GM23338 (cell line): ENCODE data around the gene DMRT2. TPM values are rescaled to one million over a fixed set of nuclear protein-coding genes. Genes with fewer than 3 reads are reported as not detected.

ENCODE experiments used
- ATAC-seq: fragments of 200-7000 bp; cut with Tn5 transposase; 3 replicates; pipeline ENCODE4 v1.9.1; 2020
- DNase-seq: peaks from one replicate; pipeline ENCODE4 v3.0.0-alpha.2; 2015; ENCODE audit warnings: low spot score
- H2AFZ ChIP-seq: fragments of 200-600 bp; sonication (generic); 2 replicates; pipeline ENCODE4 v1.8.0; 2016; ENCODE audit warnings: antibody characterized with exemption, mild to moderate bottlenecking, moderate library complexity
- H3F3A ChIP-seq: fragments of 200-600 bp; sonication (generic); replicated peaks from 2 replicates; pipeline ENCODE4 v1.8.0; 2017; ENCODE audit warnings: antibody characterized with exemption, mixed run types, low read depth
- H3K27ac ChIP-seq: fragments of 200-600 bp; sonication (generic); 2 replicates; pipeline ENCODE4 v1.6.1; 2016; ENCODE audit warnings: low read depth
- H3K27me3 ChIP-seq: fragments of 200-600 bp; sonication (generic); 2 replicates; pipeline ENCODE4 v1.8.0; 2016; ENCODE audit warnings: mild to moderate bottlenecking, mixed run types, moderate library complexity; ENCODE audit not compliant: insufficient read depth
- H3K36me3 ChIP-seq: fragments of 200-600 bp; sonication (generic); 2 replicates; pipeline ENCODE4 v1.8.0; 2016; ENCODE audit warnings: mild to moderate bottlenecking; ENCODE audit not compliant: insufficient read depth
- H3K4me1 ChIP-seq: fragments of 200-600 bp; sonication (generic); 2 replicates; pipeline ENCODE4 v1.8.0; 2016; ENCODE audit warnings: mild to moderate bottlenecking, moderate library complexity; ENCODE audit not compliant: insufficient read depth
- H3K4me2 ChIP-seq: fragments of 200-600 bp; sonication (generic); 2 replicates; pipeline ENCODE4 v1.7.1; 2017; ENCODE audit warnings: mixed run types
- H3K4me3 ChIP-seq: fragments of 200-600 bp; sonication (generic); 2 replicates; pipeline ENCODE4 v1.6.1; 2016; ENCODE audit warnings: mixed run types
- H3K79me2 ChIP-seq: fragments of 200-600 bp; sonication (generic); replicated peaks from 2 replicates; pipeline ENCODE4 v1.8.0; 2017; ENCODE audit warnings: mild to moderate bottlenecking; ENCODE audit not compliant: insufficient read depth
- H3K9me2 ChIP-seq: fragments of 200-600 bp; sonication (generic); 2 replicates; pipeline ENCODE4 v1.8.0; 2017; ENCODE audit not compliant: insufficient read depth
- H4K20me1 ChIP-seq: fragments of 200-600 bp; sonication (generic); replicated peaks from 2 replicates; pipeline ENCODE4 v1.8.0; 2017; ENCODE audit warnings: mild to moderate bottlenecking; ENCODE audit not compliant: insufficient read depth
- H3K27ac Mint-ChIP-seq: 2 replicates; pipeline ENCODE4 v1.8.0; 2020; ENCODE audit warnings: inconsistent platforms, mild to moderate bottlenecking, moderate library complexity, mixed read lengths
- H3K27me3 Mint-ChIP-seq: 3 replicates; pipeline ENCODE4 v1.8.0; 2022; ENCODE audit warnings: low read depth, mild to moderate bottlenecking, moderate library complexity, mixed read lengths, inconsistent platforms; ENCODE audit not compliant: insufficient read depth, poor library complexity
- H3K36me3 Mint-ChIP-seq: 3 replicates; pipeline ENCODE4 v1.8.0; 2021; ENCODE audit warnings: low read depth, mild to moderate bottlenecking, inconsistent platforms, moderate library complexity, mixed read lengths
- H3K4me1 Mint-ChIP-seq: 3 replicates; pipeline ENCODE4 v1.8.0; 2020; ENCODE audit warnings: mild to moderate bottlenecking, inconsistent platforms, mixed read lengths
- H3K4me3 Mint-ChIP-seq: 3 replicates; pipeline ENCODE4 v1.8.0; 2021; ENCODE audit warnings: moderate library complexity, mild to moderate bottlenecking, inconsistent platforms, mixed read lengths
- H3K9me3 Mint-ChIP-seq: 3 replicates; pipeline ENCODE4 v1.8.0; 2020; ENCODE audit warnings: moderate library complexity, mild to moderate bottlenecking, inconsistent platforms, mixed read lengths
- CREB1 ChIP-seq: fragments of 250-450 bp; sonication (Bioruptor Pico); IDR thresholded peaks from 2 replicates; pipeline ENCODE4 v1.5.0; 2020; ENCODE audit warnings: low read depth, mild to moderate bottlenecking, moderate library complexity
- CTCF ChIP-seq, 2 experiments: fragments of 200-600 bp in 1 of 2; sonication (generic) in 1 of 2; conservative IDR thresholded peaks; 2 replicates each; pipeline versions ENCODE4 v1.5.1 to v1.6.1; 2016 to 2017; ENCODE audit warnings: antibody characterized with exemption in 2 of 2, low read depth in 2 of 2, mild to moderate bottlenecking in 2 of 2, moderate library complexity in 1 of 2
- ETS1 ChIP-seq: IDR thresholded peaks from 2 replicates; pipeline ENCODE4 v1.6.1; 2016; ENCODE audit warnings: antibody characterized with exemption
- EZH2 ChIP-seq: fragments of 200-600 bp; sonication (generic); IDR thresholded peaks from one replicate; pipeline ENCODE4 v1.8.0; 2017; ENCODE audit warnings: antibody characterized with exemption, mild to moderate bottlenecking, low read depth; ENCODE audit not compliant: unreplicated experiment
- EZH2phosphoT487 ChIP-seq: fragments of 200-600 bp; sonication (generic); IDR thresholded peaks from one replicate; pipeline ENCODE4 v1.8.1; 2018; ENCODE audit warnings: antibody characterized with exemption; ENCODE audit not compliant: unreplicated experiment
- JUNB ChIP-seq: IDR thresholded peaks from one replicate; pipeline ENCODE4 v1.6.1; 2016; ENCODE audit warnings: antibody characterized with exemption; ENCODE audit not compliant: unreplicated experiment
- NANOG ChIP-seq: IDR thresholded peaks from 2 replicates; pipeline ENCODE4 v1.6.1; 2016; ENCODE audit warnings: antibody characterized with exemption, borderline replicate concordance
- POLR2AphosphoS5 ChIP-seq: IDR thresholded peaks from 2 replicates; pipeline ENCODE4 v1.6.1; 2016; ENCODE audit warnings: antibody characterized with exemption, low read depth
- STAT1 ChIP-seq: IDR thresholded peaks from one replicate; pipeline ENCODE4 v1.6.1; 2016; ENCODE audit warnings: antibody characterized with exemption; ENCODE audit not compliant: unreplicated experiment
- ZNF462 ChIP-seq: fragments of 250-450 bp; sonication (Bioruptor Pico); IDR thresholded peaks from 2 replicates; pipeline ENCODE4 v1.5.0; 2020; ENCODE audit warnings: mild to moderate bottlenecking, moderate library complexity
- polyA plus RNA-seq: library from polyadenylated mRNA; unstranded; fragments of >200 nt; fragmentation: Nextera tagmentation; extraction: Ambion mirVana; gene quantifications from 2 replicates; pipeline ENCODE4 v1.2.1, GENCODE V29; 2016
- total RNA-seq: library from RNA; depleted of rRNA; stranded (reverse); fragments of >200 nt; shearing (Covaris generic); gene quantifications from 2 replicates; pipeline ENCODE4 v1.2.3, GENCODE V29; 2014

DMRT2 gene
- total and polyA plus RNA-seq, 2 experiments from 2014 or later, result not detected

GRCh38 chr9:1008216-1008615, 41.9 kb upstream of the DMRT2 start (continued):
- no peak for TF ChIP-seq ZNF462 (CRISPR knock-in tag)
- TF ChIP-seq CREB1 (CRISPR knock-in tag), result no peak
- TF ChIP-seq STAT1, result no peak
- TF ChIP-seq JUNB, result no peak
- no peak for TF ChIP-seq EZH2phosphoT487
- no peak for TF ChIP-seq ETS1
- no peak for TF ChIP-seq NANOG
- TF ChIP-seq POLR2AphosphoS5, result no peak

GRCh38 chr9:1009101-1009707, 41.0 kb upstream of the DMRT2 start:
- Mint-ChIP-seq H3K36me3 (no peaks in the 10 kb centered on the region), H3K27me3 (peaks cover 8% of the 10 kb centered on the region), H3K4me3 (no peak overlapping the region), H3K9me3 (no peaks in the 10 kb centered on the region; the same call in 2 of the 3 replicates), H3K4me1 (peaks cover 6% of the 10 kb centered on the region; the same call in 2 of the 3 replicates), H3K27ac (no peak overlapping the region)
- no peaks in the 10 kb centered on the region for H3K79me2 ChIP-seq
- H2AFZ ChIP-seq, result peak overlapping the region; percentile 86
- TF ChIP-seq EZH2 (no peak), CTCF (conservative IDR thresholded peaks at IDR 0.05; ENCODE audit: low read depth in 2 of 2) (peak; percentile 97 to 99)
- DNase-seq (peak; percentile 84), ATAC-seq (peak; percentile 98)
- H3K4me1 ChIP-seq, result peaks cover 3% of the 10 kb centered on the region
- H3K27ac ChIP-seq, result no peak overlapping the region
- no peak overlapping the region for H3K4me3 ChIP-seq
- no peaks in the 10 kb centered on the region for H4K20me1 ChIP-seq
- peaks cover 4% of the 10 kb centered on the region; the same call in 1 of the 2 replicates for H3K27me3 ChIP-seq
- no peaks in the 10 kb centered on the region for H3K36me3 ChIP-seq
- no peak overlapping the region for H3K4me2 ChIP-seq
- H3F3A ChIP-seq, result no peaks in the 10 kb centered on the region
- no peaks in the 10 kb centered on the region for H3K9me2 ChIP-seq
